Thoracic aorta (tissue), 2 donors: Measurements from ENCODE around the gene POLR3C. TPM values are rescaled to one million over a fixed set of nuclear protein-coding genes. Genes with fewer than 3 reads are reported as not detected.

Experiments used
- ATAC-seq: fragments of 150-250 bp; one replicate; pipeline ENCODE4 v1.8.0; 2017; ENCODE audit warnings: low read depth; ENCODE audit not compliant: insufficient number of reproducible peaks, low FRiP score
- DNase-seq: peaks from one replicate; pipeline ENCODE4 v3.0.0-alpha.2; 2020; ENCODE audit warnings: low spot score
- H3K27ac ChIP-seq, 2 donors: fragments of 200-600 bp; sonication (generic); 1 replicate in 1 of 2; 2 replicates in 1 of 2; pipeline ENCODE4 v1.5.1; 2016; ENCODE audit warnings: mild to moderate bottlenecking in 2 of 2, moderate library complexity in 2 of 2
- H3K27me3 ChIP-seq: fragments of 200-600 bp; sonication (generic); replicated peaks from 2 replicates; pipeline ENCODE4 v1.6.0; 2016; ENCODE audit warnings: mild to moderate bottlenecking; ENCODE audit not compliant: insufficient read depth
- H3K36me3 ChIP-seq: fragments of 200-600 bp; sonication (generic); one replicate; pipeline ENCODE4 v1.5.1; 2016
- H3K4me1 ChIP-seq, 2 donors: fragments of 200-600 bp; sonication (generic); 1 replicate in 1 of 2; 2 replicates in 1 of 2; pipeline versions ENCODE4 v1.5.1 to v1.6.0; 2016; ENCODE audit warnings: low read depth in 2 of 2, mild to moderate bottlenecking in 1 of 2; ENCODE audit not compliant: control insufficient read depth in 1 of 2
- H3K4me3 ChIP-seq: fragments of 200-600 bp; sonication (generic); 2 replicates; pipeline ENCODE4 v1.5.1; 2016; ENCODE audit warnings: mild to moderate bottlenecking
- H3K9me3 ChIP-seq: fragments of 200-600 bp; sonication (generic); 2 replicates; pipeline ENCODE4 v1.5.1; 2016
- CTCF ChIP-seq: fragments of 200-600 bp; sonication (generic); IDR thresholded peaks from one replicate; pipeline ENCODE4 v1.5.1; 2019; ENCODE audit warnings: antibody characterized with exemption
- total RNA-seq, 2 donors: library from RNA; depleted of rRNA; stranded (reverse); fragments of >200 nt; gene quantifications; one replicate each; pipeline versions ENCODE4 v1.1.0 to v1.2.3, GENCODE V29; 2016

Gene POLR3C
- total RNA-seq, 2 donors from 2014 or later, result 23.4 to 42.9 TPM

GRCh38 chr1:145892486-145893087 lies 68.6 kb downstream of the POLR3C start:
- ATAC-seq, result no peak
- peaks cover 7% of the 10 kb centered on the region for H3K36me3 ChIP-seq
- no peaks in the 10 kb centered on the region for H3K9me3 ChIP-seq
- peak overlapping the region; percentile 39 for H3K4me3 ChIP-seq
- peaks cover 22 to 43% of the 10 kb centered on the region in 2 donors for H3K4me1 ChIP-seq
- H3K27me3 ChIP-seq, result no peaks in the 10 kb centered on the region
- H3K27ac ChIP-seq, result peak overlapping the region; percentile 97 to 99
- TF ChIP-seq CTCF, result no peak
- no peak for DNase-seq

- Histone ChIP-seq H3K36me3 (peaks cover 11% of the 10 kb centered on the region), H3K27ac (peak overlapping the region; percentile 97 to 99), H3K4me1 (peaks cover 22 to 40% of the 10 kb centered on the region in 2 donors), H3K9me3 (no peaks in the 10 kb centered on the region), H3K4me3 (no peak overlapping the region), H3K27me3 (no peaks in the 10 kb centered on the region)
- ATAC-seq (no peak), DNase-seq (no peak)
- no peak for TF ChIP-seq CTCF
These were observed 69.5 kb downstream of the POLR3C start for GRCh38 chr1:145893306-145894055.

Other genes with a start within 250 kb of the POLR3C start
- 10 to 100 TPM; 13.8 to 59.2 TPM for gene GPR89A, start 216.2 kb upstream of the POLR3C start, total RNA-seq
- 1 to 10 TPM; 1.3 to 7.4 TPM for gene PDZK1, start 116.8 kb upstream of the POLR3C start, total RNA-seq
- under 1 TPM in 1 of 2 donors, not detected in 1; 0.28 TPM for gene CD160, start 104.7 kb upstream of the POLR3C start, total RNA-seq
- gene RNF115, start 105 bp upstream of the POLR3C start, total RNA-seq, result 10 to 100 TPM; 52.7 to 60.4 TPM
- 10 to 100 TPM in 1 of 2 donors, 1 to 10 TPM in 1; 3.6 to 19.1 TPM for gene NUDT17, start 21.4 kb downstream of the POLR3C start, total RNA-seq
- gene PIAS3, start 34.9 kb downstream of the POLR3C start, total RNA-seq, result 10 to 100 TPM; 34.4 to 60.1 TPM
- 10 to 100 TPM in 1 of 2 donors, 1 to 10 TPM in 1; 9.6 to 15.7 TPM for gene ANKRD35, start 61.7 kb downstream of the POLR3C start, total RNA-seq
- gene ITGA10, start 85.8 kb downstream of the POLR3C start, total RNA-seq, result 100 to 1,000 TPM; 156 to 267 TPM
- 10 to 100 TPM; 21.7 to 25.3 TPM for gene PEX11B, start 94.5 kb downstream of the POLR3C start, total RNA-seq
- gene RBM8A, start 103.3 kb downstream of the POLR3C start, total RNA-seq, result 100 to 1,000 TPM in 1 of 2 donors, 10 to 100 TPM in 1; 37.8 to 151 TPM
- 10 to 100 TPM; 45.4 to 49.5 TPM for gene LIX1L, start 133.8 kb downstream of the POLR3C start, total RNA-seq
- gene ANKRD34A, start 140.4 kb downstream of the POLR3C start, total RNA-seq, result 1 to 10 TPM; 1.1 TPM
- 10 to 100 TPM; 16.9 TPM for gene POLR3GL, start 140.5 kb downstream of the POLR3C start, total RNA-seq
- 100 to 1,000 TPM; 423 to 622 TPM for gene TXNIP, start 172.4 kb downstream of the POLR3C start, total RNA-seq
- gene HJV, start 197.5 kb downstream of the POLR3C start, total RNA-seq, result not detected